Neural cell (in vitro differentiated cells): ENCODE results near the gene EXOC6B. TPM values are rescaled to one million over a fixed set of nuclear protein-coding genes. Genes with fewer than 3 reads are reported as not detected.

Source experiments
- H2AFZ ChIP-seq: fragments of 200-600, 300-800 bp; sonication (generic), shearing (Covaris generic); 2 replicates; pipeline ENCODE4 v1.6.0; 2014; ENCODE audit warnings: low read depth, mild to moderate bottlenecking, antibody characterized with exemption, low read length, moderate library complexity
- H3F3A ChIP-seq: fragments of 200-600 bp; shearing (Covaris generic); 2 replicates; pipeline ENCODE4 v1.6.1; 2016; ENCODE audit warnings: mild to moderate bottlenecking, moderate library complexity, mixed read lengths, antibody characterized with exemption, low read length; ENCODE audit not compliant: insufficient read depth, poor library complexity, severe bottlenecking
- H3K27ac ChIP-seq: fragments of 200-600, 300-800 bp; sonication (generic), shearing (Covaris generic); 2 replicates; pipeline ENCODE4 v1.5.1; 2014; ENCODE audit warnings: mild to moderate bottlenecking, low read length, moderate library complexity
- H3K27me3 ChIP-seq: fragments of 300-800, 200-600 bp; sonication (generic), shearing (Covaris generic); 2 replicates; pipeline ENCODE4 v1.6.0; 2014; ENCODE audit warnings: mild to moderate bottlenecking, low read depth, low read length, moderate library complexity; ENCODE audit not compliant: insufficient read depth
- H3K36me3 ChIP-seq: fragments of 300-800, 200-600 bp; sonication (generic), shearing (Covaris generic); 2 replicates; pipeline ENCODE4 v1.5.1; 2014; ENCODE audit warnings: mild to moderate bottlenecking, antibody characterized with exemption, low read length, moderate library complexity; ENCODE audit not compliant: insufficient read depth
- H3K4me2 ChIP-seq: fragments of 300-800, 200-600 bp; sonication (generic), shearing (Covaris generic); 2 replicates; pipeline ENCODE4 v1.6.0; 2014; ENCODE audit warnings: mild to moderate bottlenecking, low read length
- H3K4me3 ChIP-seq: fragments of 300-800, 200-600 bp; sonication (generic), shearing (Covaris generic); 2 replicates; pipeline ENCODE4 v1.5.1; 2014; ENCODE audit warnings: mild to moderate bottlenecking, low read length, moderate library complexity
- H3K79me2 ChIP-seq: fragments of 200-600 bp; shearing (Covaris generic); replicated peaks from 2 replicates; pipeline ENCODE4 v1.6.0; 2014; ENCODE audit warnings: mild to moderate bottlenecking, low read length, moderate library complexity; ENCODE audit not compliant: insufficient read depth
- H3K9ac ChIP-seq: fragments of 300-800, 200-600 bp; sonication (generic), shearing (Covaris generic); 2 replicates; pipeline ENCODE4 v1.6.1; 2016; ENCODE audit warnings: mild to moderate bottlenecking, low read length, mixed read lengths
- H3K9me2 ChIP-seq: fragments of 200-600 bp; shearing (Covaris generic); 2 replicates; pipeline ENCODE4 v1.6.1; 2016; ENCODE audit warnings: mild to moderate bottlenecking, low read length, mixed read lengths; ENCODE audit not compliant: insufficient read depth
- H3K9me3 ChIP-seq: fragments of 200-600, 300-800 bp; sonication (generic), shearing (Covaris generic); 2 replicates; pipeline ENCODE4 v1.6.1; 2016; ENCODE audit warnings: mild to moderate bottlenecking, mixed run types, low read length, moderate library complexity, mixed read lengths
- H4K20me1 ChIP-seq: fragments of 200-600 bp; shearing (Covaris generic); 2 replicates; pipeline ENCODE4 v1.6.1; 2016; ENCODE audit warnings: mild to moderate bottlenecking, mixed run types; ENCODE audit not compliant: insufficient read depth
- CTCF ChIP-seq: fragments of 450-650 bp; IDR thresholded peaks from 2 replicates; pipeline ENCODE4 v1.5.1; 2014; ENCODE audit warnings: antibody characterized with exemption, mild to moderate bottlenecking, moderate library complexity; ENCODE audit not compliant: poor library complexity, severe bottlenecking
- EP300 ChIP-seq: fragments of 450-650 bp; conservative IDR thresholded peaks from 2 replicates; pipeline ENCODE4 v1.6.1; 2014; ENCODE audit warnings: antibody characterized with exemption, mild to moderate bottlenecking, moderate library complexity; ENCODE audit not compliant: poor library complexity, severe bottlenecking
- EZH2 ChIP-seq: fragments of 200-600, 300-800 bp; shearing (Covaris generic), sonication (generic); IDR thresholded peaks from 2 replicates; pipeline ENCODE4 v1.6.1; 2014; ENCODE audit warnings: antibody characterized with exemption, low read length, borderline replicate concordance, mild to moderate bottlenecking; ENCODE audit not compliant: insufficient read depth, poor library complexity, severe bottlenecking
- MXI1 ChIP-seq: fragments of 450-650 bp; conservative IDR thresholded peaks from 2 replicates; pipeline ENCODE4 v1.6.1; 2014; ENCODE audit warnings: antibody characterized with exemption, mild to moderate bottlenecking; ENCODE audit not compliant: poor library complexity, severe bottlenecking
- POLR2AphosphoS5 ChIP-seq: IDR thresholded peaks from 2 replicates; pipeline ENCODE4 v1.6.1; 2012
- RAD21 ChIP-seq: fragments of 450-650 bp; conservative IDR thresholded peaks from 2 replicates; pipeline ENCODE4 v1.6.1; 2014; ENCODE audit warnings: antibody characterized with exemption, mild to moderate bottlenecking, moderate library complexity
- REST ChIP-seq: IDR thresholded peaks from 2 replicates; pipeline ENCODE4 v1.6.1; 2012; ENCODE audit warnings: borderline replicate concordance
- SMC3 ChIP-seq: fragments of 450-650 bp; conservative IDR thresholded peaks from 2 replicates; pipeline ENCODE4 v1.6.1; 2014; ENCODE audit warnings: antibody characterized with exemption, mild to moderate bottlenecking, moderate library complexity; ENCODE audit not compliant: poor library complexity
- TAF1 ChIP-seq: IDR thresholded peaks from 2 replicates; pipeline ENCODE4 v1.6.1; 2012; ENCODE audit warnings: low read depth
- polyA plus RNA-seq: library from polyadenylated mRNA; depleted of rRNA; stranded (reverse); fragments of >200 nt; gene quantifications from 2 replicates; pipeline ENCODE4 v1.2.3, GENCODE V29; 2014

The EXOC6B gene
- polyA plus RNA-seq, 1 donor from 2014 or later = 23.4 TPM

- TF ChIP-seq MXI1 (no peak), TAF1 (no peak), POLR2AphosphoS5 (no peak), EZH2 (no peak), RAD21 (no peak), EP300 (no peak), CTCF (no peak), SMC3 (no peak), REST (no peak)
- Histone ChIP-seq H3F3A (no peaks in the 10 kb centered on the region), H2AFZ (no peak overlapping the region), H3K9me3 (no peaks in the 10 kb centered on the region), H3K9ac (no peak overlapping the region), H3K4me2 (no peak overlapping the region), H3K36me3 (no peaks in the 10 kb centered on the region), H4K20me1 (no peaks in the 10 kb centered on the region), H3K27me3 (no peaks in the 10 kb centered on the region), H3K27ac (no peak overlapping the region), H3K79me2 (peaks cover 14% of the 10 kb centered on the region), H3K4me3 (no peak overlapping the region), H3K9me2 (no peaks in the 10 kb centered on the region)
Measured at GRCh38 chr2:72828840-72829507, 3.1 kb upstream of the EXOC6B start.

- no peaks in the 10 kb centered on the region for H4K20me1 ChIP-seq
- TF ChIP-seq CTCF (no peak), POLR2AphosphoS5 (no peak), REST (no peak), EZH2 (no peak), TAF1 (no peak), EP300 (no peak), RAD21 (no peak), SMC3 (no peak), MXI1 (no peak)
- H3K4me2 ChIP-seq = no peak overlapping the region
- H3K79me2 ChIP-seq = peaks cover 23% of the 10 kb centered on the region
- no peak overlapping the region for H2AFZ ChIP-seq
- H3K36me3 ChIP-seq = no peaks in the 10 kb centered on the region
- H3K4me3 ChIP-seq = no peak overlapping the region
- no peaks in the 10 kb centered on the region for H3K9me3 ChIP-seq
- H3F3A ChIP-seq = no peaks in the 10 kb centered on the region
- H3K9ac ChIP-seq = no peak overlapping the region
- H3K9me2 ChIP-seq = no peaks in the 10 kb centered on the region
- H3K27me3 ChIP-seq = no peaks in the 10 kb centered on the region
- H3K27ac ChIP-seq = no peak overlapping the region
Measured at GRCh38 chr2:72827966-72828646, 2.3 kb upstream of the EXOC6B start.
